GM18511 (cell line): ENCODE measurements around the gene CCL27.
"Not testable (repeated sequence)": the region's sequence is repeated elsewhere in the genome, so short reads cannot be mapped to it uniquely, and the experiment has no call there.

Experiments
- ATAC-seq: cut with Tn5 transposase; IDR thresholded peaks from one replicate; pipeline ENCODE4 v1.9.1; 2021; ENCODE audit warnings: mild to moderate bottlenecking, moderate library complexity; ENCODE audit not compliant: unreplicated experiment

Gene CCL27

GRCh38 chr9:34651876-34652601 lies 10.4 kb downstream of the CCL27 start, which contains the start of gene IL11RA:
IL11RA (plus strand) TSS chr9:34652185; CDS start chr9:34655218, 3,033 bp downstream.
- no peak for ATAC-seq

- ATAC-seq = no peak
Measured at GRCh38 chr9:34651321-34651720, 11.1 kb downstream of the CCL27 start.

GRCh38 chr9:34650816-34651215 lies 11.6 kb downstream of the CCL27 start:
- ATAC-seq = no peak

- ATAC-seq = no peak
Measured at GRCh38 chr9:34648673-34649072, 13.8 kb downstream of the CCL27 start.

GRCh38 chr9:34647651-34648050 lies 14.8 kb downstream of the CCL27 start:
- no peak for ATAC-seq

GRCh38 chr9:34647084-34647403 lies 15.4 kb downstream of the CCL27 start:
- ATAC-seq = no peak

- ATAC-seq = peak; percentile 87
Measured at GRCh38 chr9:34646211-34647083, 16.0 kb downstream of the CCL27 start, which contains the start of gene GALT. GALT (plus strand) TSS chr9:34646675; CDS start chr9:34646705, 30 bp downstream.

GRCh38 chr9:34644766-34645314 lies 17.6 kb downstream of the CCL27 start:
- ATAC-seq = no peak

GRCh38 chr9:34642679-34643078 lies 19.8 kb downstream of the CCL27 start:
- no peak for ATAC-seq

- ATAC-seq = not testable (repeated sequence)
Measured at GRCh38 chr9:34639322-34639721, 23.1 kb downstream of the CCL27 start.

GRCh38 chr9:34638138-34638445 lies 24.4 kb downstream of the CCL27 start:
- ATAC-seq = no peak

- ATAC-seq = peak; percentile 86
Measured at GRCh38 chr9:34637356-34638137, 24.9 kb downstream of the CCL27 start, which contains the start of gene SIGMAR1. SIGMAR1 (minus strand) TSS chr9:34637787; CDS start chr9:34637697, 90 bp downstream.

GRCh38 chr9:34636791-34637355 lies 25.6 kb downstream of the CCL27 start:
- peak; percentile 27 for ATAC-seq

GRCh38 chr9:34635556-34635955 lies 26.9 kb downstream of the CCL27 start:
- no peak for ATAC-seq

- ATAC-seq = no peak
Measured at GRCh38 chr9:34634551-34635248, 27.8 kb downstream of the CCL27 start.

GRCh38 chr9:34633851-34634550 lies 28.5 kb downstream of the CCL27 start:
- ATAC-seq = no peak

GRCh38 chr9:34633166-34633565 lies 29.3 kb downstream of the CCL27 start:
- ATAC-seq = no peak

- ATAC-seq = no peak
Measured at GRCh38 chr9:34630402-34631154, 31.9 kb downstream of the CCL27 start.

- no peak for ATAC-seq
Measured at GRCh38 chr9:34629491-34629808, 33.0 kb downstream of the CCL27 start.
